Keratinocyte (primary cell): ENCODE data around the gene ARFRP1. TPM values are rescaled to one million over a fixed set of nuclear protein-coding genes. Genes with fewer than 3 reads are reported as not detected.

Experiments used
- DNase-seq: peaks from one replicate; pipeline ENCODE4 v3.0.0-alpha.2; 2011; ENCODE audit warnings: low read depth, missing footprints, low spot score
- FAIRE-seq: peaks from 2 replicates; lab custom pipeline; 2011; peaks lifted over from hg19 to GRCh38; lab: Jason Lieb, UNC
- H2AFZ ChIP-seq: 2 replicates; pipeline ENCODE4 v1.6.0; 2012; ENCODE audit warnings: low read length, control low read depth, inconsistent platforms; ENCODE audit not compliant: control insufficient read depth
- H3K27ac ChIP-seq: 2 replicates; pipeline ENCODE4 v1.5.1; 2011; ENCODE audit warnings: low read length; ENCODE audit not compliant: control insufficient read depth, insufficient read depth
- H3K27me3 ChIP-seq: 3 replicates; pipeline ENCODE4 v1.6.0; 2011; ENCODE audit warnings: low read length; ENCODE audit not compliant: control insufficient read depth, insufficient read depth; ENCODE audit errors: extremely low read depth
- H3K36me3 ChIP-seq, 2 experiments: 2 replicates in 1 of 2; 3 replicates in 1 of 2; pipeline ENCODE4 v1.5.1; 2011; ENCODE audit warnings: low read length in 2 of 2, mild to moderate bottlenecking in 1 of 2; ENCODE audit not compliant: control insufficient read depth in 2 of 2, insufficient read depth in 2 of 2; ENCODE audit errors: extremely low read depth in 1 of 2
- H3K4me1 ChIP-seq: 3 replicates; pipeline ENCODE4 v1.5.1; 2011; ENCODE audit warnings: low read length; ENCODE audit not compliant: control insufficient read depth, insufficient read depth; ENCODE audit errors: extremely low read depth
- H3K4me2 ChIP-seq: 3 replicates; pipeline ENCODE4 v1.6.0; 2011; ENCODE audit warnings: low read depth, low read length; ENCODE audit not compliant: control insufficient read depth, insufficient read depth; ENCODE audit errors: extremely low read depth
- H3K4me3 ChIP-seq, 3 experiments: fragments of 200-600 bp in 1 of 3; sonication (generic) in 1 of 3; 2 replicates in 2 of 3; 3 replicates in 1 of 3; pipeline ENCODE4 v1.5.1; 2011 to 2016; ENCODE audit warnings: low read length in 3 of 3, mild to moderate bottlenecking in 3 of 3, control low read depth in 2 of 3, inconsistent platforms in 1 of 3, low read depth in 1 of 3, mixed read lengths in 1 of 3, mixed run types in 1 of 3, moderate library complexity in 1 of 3; ENCODE audit not compliant: control insufficient read depth in 2 of 3, insufficient read depth in 2 of 3; ENCODE audit errors: extremely low read depth in 1 of 3
- H3K79me2 ChIP-seq: 2 replicates; pipeline ENCODE4 v1.6.0; 2012; ENCODE audit warnings: low read length; ENCODE audit not compliant: control insufficient read depth, insufficient read depth
- H3K9ac ChIP-seq: 3 replicates; pipeline ENCODE4 v1.6.0; 2011; ENCODE audit warnings: low read length; ENCODE audit not compliant: control insufficient read depth, insufficient read depth; ENCODE audit errors: extremely low read depth
- H3K9me1 ChIP-seq: 3 replicates; pipeline ENCODE4 v1.6.0; 2011; ENCODE audit warnings: low read length; ENCODE audit not compliant: control insufficient read depth, insufficient read depth; ENCODE audit errors: extremely low read depth
- H3K9me3 ChIP-seq: 2 replicates; pipeline ENCODE4 v1.5.1; 2012; ENCODE audit warnings: low read depth, low read length; ENCODE audit not compliant: control insufficient read depth
- H4K20me1 ChIP-seq: 3 replicates; pipeline ENCODE4 v1.6.0; 2011; ENCODE audit warnings: low read length; ENCODE audit not compliant: control insufficient read depth, insufficient read depth; ENCODE audit errors: extremely low read depth
- CTCF ChIP-seq, 3 experiments: IDR thresholded peaks in 1 of 3; conservative IDR thresholded peaks in 1 of 3; optimal IDR thresholded peaks in 1 of 3; 2 replicates in 2 of 3; 3 replicates in 1 of 3; pipeline versions ENCODE3 to v1.5.1; 2011; ENCODE audit warnings: low read length in 3 of 3, mild to moderate bottlenecking in 3 of 3, moderate library complexity in 2 of 3, control low read depth in 1 of 3, inconsistent platforms in 1 of 3; ENCODE audit not compliant: insufficient read depth in 2 of 3; ENCODE audit errors: extremely low read depth in 1 of 3
- EZH2 ChIP-seq: IDR thresholded peaks from one replicate; pipeline ENCODE4 v1.6.1; 2012; ENCODE audit warnings: inconsistent platforms, mild to moderate bottlenecking, low read length, moderate library complexity
- dilution Hi-C: fragments of 300-500 bp; cut with MboI; formaldehyde crosslinking; loops from one replicate; pipeline ENCODE4 v1.7.0; 2020; ENCODE audit warnings: low sequenced_read_pairs; ENCODE audit not compliant: extremely low pct_ligation_motif_present
- polyA plus RNA-seq, 5 experiments: library from polyadenylated mRNA; depleted of rRNA in 3 of 5; stranded (reverse) in 3 of 5; stranded (forward) in 1 of 5; unstranded in 1 of 5; fragments of >200 nt; gene quantifications; 1 replicate in 1 of 5; 2 replicates in 3 of 5; 3 replicates in 1 of 5; pipeline versions ENCODE4 v1.2.1 to v1.2.3, GENCODE V29; 2011 to 2012; ENCODE audit warnings: missing spikeins in 2 of 5, low read depth in 1 of 5, low replicate concordance in 1 of 5

The ARFRP1 gene
- polyA plus RNA-seq, 1 donor (not counting 4 experiments of a cell fraction or from before 2014, with no cell fraction given) = 30.4 TPM

GRCh38 chr20:63661959-63662812, 45.6 kb downstream of the ARFRP1 start:
- no peak for TF ChIP-seq EZH2
- TF ChIP-seq CTCF (optimal IDR thresholded peaks at IDR 0.05 in 1 of 3, IDR thresholded peaks at IDR 0.05 in 1 of 3, conservative IDR thresholded peaks at IDR 0.05 in 1 of 3; ENCODE audit: extremely low read depth in 1 of 3, insufficient read depth in 2 of 3, low read length in 3 of 3) = no peak
- Histone ChIP-seq H3K9me3 (no peaks in the 10 kb centered on the region), H3K27me3 (no peaks in the 10 kb centered on the region), H3K4me3 (no peak overlapping the region), H3K9ac (no peak overlapping the region), H3K36me3 (peaks cover 22 to 28% of the 10 kb centered on the region in 2 experiments), H3K9me1 (no peaks in the 10 kb centered on the region), H2AFZ (no peak overlapping the region), H3K4me2 (no peak overlapping the region), H4K20me1 (no peaks in the 10 kb centered on the region), H3K27ac (no peak overlapping the region), H3K4me1 (peaks cover 12% of the 10 kb centered on the region), H3K79me2 (peaks cover 28% of the 10 kb centered on the region)
- no peak for DNase-seq
- FAIRE-seq = no peak
- dilution Hi-C loops = no loop called here

- Histone ChIP-seq H3K9me1 (no peaks in the 10 kb centered on the region), H3K36me3 (peaks cover 18 to 24% of the 10 kb centered on the region in 2 experiments), H3K9ac (no peak overlapping the region), H3K4me3 (no peak overlapping the region), H3K27me3 (no peaks in the 10 kb centered on the region), H3K27ac (no peak overlapping the region), H3K4me1 (peaks cover 14% of the 10 kb centered on the region), H3K9me3 (no peaks in the 10 kb centered on the region), H2AFZ (no peak overlapping the region), H3K79me2 (peaks cover 28% of the 10 kb centered on the region), H4K20me1 (no peaks in the 10 kb centered on the region), H3K4me2 (no peak overlapping the region)
- dilution Hi-C loops = no loop called here
- DNase-seq (no peak), FAIRE-seq (no peak)
- TF ChIP-seq CTCF (optimal IDR thresholded peaks at IDR 0.05 in 1 of 3, IDR thresholded peaks at IDR 0.05 in 1 of 3, conservative IDR thresholded peaks at IDR 0.05 in 1 of 3; ENCODE audit: extremely low read depth in 1 of 3, insufficient read depth in 2 of 3, low read length in 3 of 3) (no peak), EZH2 (no peak)
These were observed 46.7 kb downstream of the ARFRP1 start for GRCh38 chr20:63661108-63661507.
